HG03060 (cell line): ENCODE measurements around the gene ONECUT3.
"Not testable (repeated sequence)": the region's sequence is repeated elsewhere in the genome, so short reads cannot be mapped to it uniquely, and the experiment has no call there.

Experiments
- ATAC-seq: cut with Tn5 transposase; IDR thresholded peaks from one replicate; pipeline ENCODE4 v1.9.1; 2021; ENCODE audit warnings: low read depth, moderate number of reproducible peaks; ENCODE audit not compliant: unreplicated experiment

ONECUT3 gene

GRCh38 chr19:1754636-1755466 is 1.5 kb downstream of the ONECUT3 start:
- ATAC-seq = no peak

GRCh38 chr19:1755467-1756171 is 2.3 kb downstream of the ONECUT3 start:
- no peak for ATAC-seq

GRCh38 chr19:1756264-1756663 is 3.0 kb downstream of the ONECUT3 start:
- no peak for ATAC-seq

- ATAC-seq = no peak
Observed at GRCh38 chr19:1756705-1757465, 3.6 kb downstream of the ONECUT3 start.

- ATAC-seq = no peak
Observed at GRCh38 chr19:1757468-1758230, 4.3 kb downstream of the ONECUT3 start.

GRCh38 chr19:1758231-1758577 is 4.9 kb downstream of the ONECUT3 start:
- no peak for ATAC-seq

GRCh38 chr19:1758959-1759903 is 5.9 kb downstream of the ONECUT3 start:
- ATAC-seq = no peak

- no peak for ATAC-seq
Observed at GRCh38 chr19:1760020-1760419, 6.7 kb downstream of the ONECUT3 start.

GRCh38 chr19:1760786-1761527 is 7.7 kb downstream of the ONECUT3 start:
- not testable (repeated sequence) for ATAC-seq

- no peak for ATAC-seq
Observed at GRCh38 chr19:1761528-1762242, 8.4 kb downstream of the ONECUT3 start.

GRCh38 chr19:1762243-1763117 is 9.2 kb downstream of the ONECUT3 start:
- no peak for ATAC-seq

GRCh38 chr19:1763648-1764639 is 10.6 kb downstream of the ONECUT3 start:
- no peak for ATAC-seq

GRCh38 chr19:1764729-1765128 is 11.4 kb downstream of the ONECUT3 start:
- ATAC-seq = no peak

GRCh38 chr19:1765232-1765903 is 12.1 kb downstream of the ONECUT3 start:
- ATAC-seq = no peak
